ENCODE results near the gene IRX6. TPM values are rescaled to one million over a fixed set of nuclear protein-coding genes. Genes with fewer than 3 reads are reported as not detected.

The IRX6 gene
- total and polyA plus RNA-seq, 2 of the 13 experiments (the other 11 are each of a cell fraction or from before 2014, with no cell fraction given), result not detected

Small RNAs within 50 kb of the gene (small RNA-seq; reads per million reads assigned to genes)
- 0 reads per million in 3 experiments for gene RN7SL841P (ENCODE audit: insufficient read depth in 2 of 3, insufficient read length in 3 of 3, low read depth in 2 of 3, low replicate concordance in 1 of 3)

Other genes with a start within 250 kb of the IRX6 start
- 0.29 and 0.31 TPM in 2 replicates for gene MMP2, start 155.0 kb downstream of the IRX6 start, total RNA-seq (2016; rRNA removed; fragmentation: Illumina TruSeq; extraction: Trizol)
- 1.3 TPM in 2 replicates for gene MMP2, start 155.0 kb downstream of the IRX6 start, polyA plus RNA-seq (2011; rRNA removed)
- 7.7 and 9.9 TPM in 2 replicates for gene LPCAT2, start 184.9 kb downstream of the IRX6 start, total RNA-seq (2016; rRNA removed; fragmentation: Illumina TruSeq; extraction: Trizol)
- 12.5 and 17.6 TPM in 2 replicates for gene LPCAT2, start 184.9 kb downstream of the IRX6 start, polyA plus RNA-seq (2011; rRNA removed)
- 0.29 TPM in 1 of 2 replicates, not detected in the other for gene CAPNS2, start 242.5 kb downstream of the IRX6 start, total RNA-seq (2016; rRNA removed; fragmentation: Illumina TruSeq; extraction: Trizol)
- not detected in 2 replicates for gene CAPNS2, start 242.5 kb downstream of the IRX6 start, polyA plus RNA-seq (2011; rRNA removed)

Data from HepG2 (cell line).